HG02943 (cell line): ENCODE data around the gene CYP4V2.

Experiments
- ATAC-seq: cut with Tn5 transposase; IDR thresholded peaks from one replicate; pipeline ENCODE4 v1.9.1; 2021; ENCODE audit warnings: mild to moderate bottlenecking, low read depth, moderate library complexity; ENCODE audit not compliant: unreplicated experiment

CYP4V2 gene

DNA sequence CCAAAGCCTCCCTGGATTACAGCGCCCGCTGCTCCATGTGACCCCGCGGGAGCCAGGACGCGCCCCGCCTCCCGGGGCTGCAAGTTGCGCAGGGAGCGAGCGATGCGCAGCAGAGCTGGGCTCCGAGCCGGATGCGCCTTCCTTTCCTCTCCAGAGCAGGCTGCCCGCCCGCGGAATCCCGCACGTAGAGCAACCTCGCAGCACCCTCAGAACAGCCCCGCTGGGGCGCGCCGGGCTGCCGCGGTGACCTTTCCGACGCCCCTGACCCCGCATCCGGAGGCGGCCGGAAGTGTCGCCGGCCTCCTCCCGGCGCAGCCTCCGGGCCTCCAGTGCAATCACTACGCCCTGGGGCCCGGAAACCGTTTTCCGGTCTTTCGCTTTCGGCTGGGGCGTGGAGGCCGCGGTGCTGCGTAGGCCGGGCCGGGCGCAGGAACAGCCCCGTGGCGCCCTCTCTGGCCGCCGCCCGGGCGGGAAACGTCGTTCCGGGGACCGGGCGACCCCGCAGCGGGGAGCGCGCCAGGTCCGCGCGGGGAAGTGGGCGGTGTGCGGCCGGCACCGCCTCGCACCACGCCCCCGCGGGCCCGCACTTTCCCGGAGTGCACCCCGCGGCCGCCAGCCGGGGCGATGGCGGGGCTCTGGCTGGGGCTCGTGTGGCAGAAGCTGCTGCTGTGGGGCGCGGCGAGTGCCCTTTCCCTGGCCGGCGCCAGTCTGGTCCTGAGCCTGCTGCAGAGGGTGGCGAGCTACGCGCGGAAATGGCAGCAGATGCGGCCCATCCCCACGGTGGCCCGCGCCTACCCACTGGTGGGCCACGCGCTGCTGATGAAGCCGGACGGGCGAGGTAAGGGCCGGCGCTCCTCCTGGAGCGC is at the start of gene CYP4V2:
Gene CYP4V2, plus strand, starts transcription at position 368 of the 866 bp plus-strand sequence. Its CDS starts 257 bp downstream, at position 625.
- ATAC-seq = peak; percentile 82

DNA sequence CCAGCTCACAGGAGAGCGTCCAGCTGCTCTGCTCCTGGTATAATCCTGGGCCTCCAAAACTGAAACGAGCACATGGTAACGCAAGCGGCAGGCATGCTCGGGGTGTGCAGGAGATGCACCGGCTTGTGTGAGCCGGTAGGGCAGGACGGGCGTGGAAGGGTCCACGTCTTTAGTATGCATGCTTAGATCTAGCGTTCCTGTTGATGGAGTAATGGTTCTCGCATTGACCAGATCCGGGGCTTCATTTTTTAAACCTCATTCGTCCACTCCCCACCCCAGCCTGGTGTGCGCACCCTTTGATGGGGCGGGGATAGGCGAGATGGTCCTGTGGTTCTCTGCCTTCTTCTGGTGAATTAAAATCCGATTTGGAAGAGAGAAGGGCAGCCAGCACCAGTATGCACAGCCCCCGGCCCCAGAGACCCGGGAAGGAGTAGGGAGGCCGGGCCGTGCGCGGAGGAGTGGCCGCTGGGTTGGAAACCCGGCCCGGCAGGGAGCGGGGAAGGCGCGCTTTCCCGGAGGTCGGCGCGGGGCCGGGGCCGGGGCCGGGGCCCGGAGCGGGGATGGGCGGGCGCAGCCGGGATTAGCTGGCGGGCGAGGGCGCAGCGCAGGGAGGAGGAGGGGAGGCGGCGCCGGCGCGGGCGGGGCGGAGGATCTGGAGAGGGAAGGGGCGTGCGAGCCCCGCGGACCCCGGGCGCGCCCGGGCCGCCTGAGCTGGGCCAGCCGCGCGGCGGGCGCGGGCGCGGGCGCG is 47.0 kb upstream of the CYP4V2 start:
- ATAC-seq = peak; percentile 47

DNA sequence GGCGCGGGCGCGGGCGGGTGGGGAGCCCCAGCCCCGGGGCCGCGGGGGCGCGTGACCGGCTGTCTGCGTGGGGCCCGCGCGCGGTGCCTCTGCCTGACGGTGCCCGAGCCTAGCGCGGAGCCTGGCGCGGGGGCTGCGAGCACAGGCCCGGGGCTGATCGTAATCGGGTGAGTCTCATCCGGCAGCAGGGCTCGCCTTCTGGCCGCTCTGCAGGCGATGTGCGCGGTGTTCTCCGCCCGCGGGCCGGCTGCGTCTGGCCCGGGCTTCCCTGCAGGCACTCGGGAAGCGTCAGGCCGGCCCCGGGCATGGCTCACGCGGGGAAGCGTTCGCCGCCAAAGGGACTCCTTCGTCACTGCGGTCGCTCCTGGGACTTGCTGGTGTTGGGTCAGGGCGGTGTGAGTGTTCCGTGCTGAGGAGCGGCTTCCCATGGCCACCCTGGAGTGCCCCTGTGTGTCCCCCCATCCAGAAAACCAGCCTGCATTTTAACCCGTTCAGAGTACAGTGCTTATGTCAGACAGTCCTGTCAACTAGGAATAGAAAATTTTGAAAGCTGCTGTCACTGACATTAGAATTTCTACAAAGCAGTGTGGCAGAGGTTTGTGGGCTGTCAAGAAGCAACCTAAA is 46.3 kb upstream of the CYP4V2 start:
- ATAC-seq = peak; percentile 47

DNA sequence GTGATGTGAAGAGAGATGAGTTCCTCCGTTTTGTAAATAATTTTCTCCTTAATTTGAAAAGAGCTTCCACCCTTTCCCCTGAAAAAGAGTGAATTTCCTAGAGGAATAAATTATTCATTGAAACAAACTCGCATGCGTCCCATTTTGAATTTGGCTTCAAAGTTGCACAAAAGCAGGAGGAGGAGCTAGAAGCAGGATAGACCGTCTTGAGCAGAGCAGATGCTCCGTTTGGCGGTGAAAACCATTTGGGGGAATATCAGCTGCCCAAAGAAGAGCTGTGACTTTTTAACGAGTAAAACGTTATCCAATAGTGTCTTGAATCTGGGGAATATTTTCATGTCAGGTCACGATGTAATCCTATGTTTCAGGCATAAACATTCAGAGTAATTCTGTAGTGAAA is 44.9 kb upstream of the CYP4V2 start:
- ATAC-seq = no peak

DNA sequence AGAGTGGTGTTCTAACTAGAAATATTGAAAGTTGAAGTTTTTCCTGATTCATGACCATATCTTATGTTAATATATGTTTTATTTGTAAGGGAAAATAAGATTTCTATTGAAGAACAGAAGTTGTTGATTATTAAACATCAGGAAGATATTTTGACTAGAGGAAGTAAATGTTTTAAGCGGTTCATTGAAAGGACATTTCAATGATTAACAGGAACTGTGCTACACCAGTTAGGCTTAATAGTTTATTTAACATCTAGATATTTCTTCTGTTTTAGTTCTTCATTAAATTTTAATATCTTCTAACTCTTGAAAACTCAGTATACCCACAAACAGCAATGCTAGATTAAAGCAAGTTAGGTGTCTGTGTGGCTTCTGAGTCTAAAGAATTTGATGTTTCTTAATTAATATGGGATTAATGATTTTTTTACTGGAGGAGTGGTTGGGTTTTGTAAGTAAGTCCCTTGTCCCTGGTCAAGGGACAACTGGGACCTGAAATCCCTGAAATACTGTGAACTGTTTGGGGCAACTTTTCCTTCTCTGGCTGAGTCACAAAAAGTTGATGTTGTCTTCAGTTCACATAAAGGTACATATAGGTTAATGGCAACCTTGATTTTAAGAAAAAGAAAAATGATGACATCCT is 42.9 kb upstream of the CYP4V2 start:
- no peak for ATAC-seq

DNA sequence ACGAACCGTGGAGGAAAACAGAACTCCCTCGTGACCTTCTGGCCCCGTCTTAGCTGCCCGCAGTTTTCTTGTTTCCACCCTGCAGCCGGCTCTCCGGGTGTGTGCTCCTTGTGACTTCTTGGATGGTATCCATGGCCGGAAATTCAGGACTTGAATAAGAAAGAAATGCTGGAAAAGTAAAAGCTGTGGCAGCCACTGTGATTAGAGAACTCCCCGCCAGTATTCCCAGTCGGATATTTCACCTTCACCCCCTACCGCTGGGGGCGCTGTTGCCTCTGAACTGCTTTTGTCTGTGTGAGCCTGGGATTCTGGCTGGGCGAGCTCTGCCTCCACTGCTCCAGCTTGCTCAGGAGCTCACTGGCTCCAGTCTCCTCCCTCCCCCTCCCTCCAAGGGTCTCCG is 41.5 kb upstream of the CYP4V2 start:
- no peak for ATAC-seq

DNA sequence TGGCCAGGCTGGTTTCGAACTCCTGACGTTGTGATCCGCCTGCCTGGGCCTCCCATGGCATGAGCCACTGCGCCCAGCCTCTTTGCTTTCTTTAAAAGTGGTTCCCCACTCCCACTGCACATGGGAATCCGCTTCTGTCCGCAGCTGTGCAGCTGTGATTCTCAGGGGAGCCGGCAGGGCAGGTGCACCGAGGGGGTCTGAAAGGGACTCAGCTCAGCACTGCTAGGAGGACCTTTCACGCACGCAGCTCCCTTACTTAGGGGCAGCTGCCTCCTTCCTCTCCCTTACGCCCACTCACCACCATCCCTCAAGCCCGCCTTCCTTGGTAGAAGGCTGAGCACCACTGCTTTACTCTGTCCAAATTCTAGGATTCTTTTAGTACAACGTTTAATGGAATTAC is 40.4 kb upstream of the CYP4V2 start:
- no peak for ATAC-seq

DNA sequence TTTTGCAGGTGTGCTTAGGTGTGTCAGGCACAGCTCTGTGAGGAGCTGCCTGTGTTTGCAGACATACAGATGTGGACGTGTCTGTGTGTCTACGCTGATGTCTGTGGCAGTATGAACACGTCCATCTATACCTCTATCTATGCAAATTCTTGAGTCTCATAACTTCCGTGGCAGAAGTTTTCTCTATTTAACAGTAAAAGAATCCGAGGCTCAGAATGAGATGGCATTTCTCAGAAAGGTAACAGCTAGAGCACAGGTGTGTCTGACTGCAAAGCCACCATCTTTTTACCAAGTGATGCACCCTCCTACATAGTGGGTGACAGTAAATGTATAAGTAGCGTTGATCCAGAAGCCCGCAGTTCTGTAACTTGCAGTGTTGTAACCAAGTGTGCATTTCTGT is 39.9 kb upstream of the CYP4V2 start:
- ATAC-seq = no peak

DNA sequence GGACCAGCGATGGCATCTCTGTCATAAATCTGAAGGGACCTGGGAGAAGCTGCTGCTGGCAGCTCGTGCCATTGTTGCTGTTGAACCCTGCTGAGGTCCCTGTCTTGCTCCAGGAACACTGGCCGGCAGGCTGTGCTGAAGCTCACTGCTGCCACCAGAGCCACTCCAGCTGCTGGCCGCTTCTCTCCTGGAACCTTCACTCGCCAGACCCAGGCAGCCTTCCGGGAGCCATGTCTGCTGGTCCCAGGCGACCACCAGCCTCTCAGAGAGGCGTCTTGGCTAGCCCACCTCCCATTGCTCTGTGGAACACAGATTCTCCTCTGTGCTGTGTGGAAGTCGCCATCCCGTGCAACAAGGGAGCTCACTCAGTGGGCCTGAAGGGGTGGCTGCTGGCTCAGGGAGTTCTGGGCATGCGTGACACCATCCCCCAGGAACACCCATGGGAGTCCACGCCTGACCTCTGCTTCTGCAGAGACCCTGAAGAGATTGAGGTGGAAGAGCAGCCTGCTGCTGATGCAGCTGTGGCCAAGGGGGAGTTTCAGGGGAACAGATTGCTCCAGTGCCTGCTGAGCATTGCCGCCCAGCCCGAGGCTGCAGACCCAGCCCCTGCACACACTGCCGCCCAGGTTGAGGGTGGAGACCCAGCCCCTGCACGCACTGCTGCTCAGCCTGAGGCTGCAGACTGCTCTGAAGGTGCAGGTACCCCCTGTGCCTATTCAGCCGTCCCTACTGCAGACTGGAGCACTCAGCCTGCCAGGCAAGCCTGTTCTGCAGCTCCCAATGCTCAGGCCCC is 33.1 kb upstream of the CYP4V2 start:
- no peak for ATAC-seq

DNA sequence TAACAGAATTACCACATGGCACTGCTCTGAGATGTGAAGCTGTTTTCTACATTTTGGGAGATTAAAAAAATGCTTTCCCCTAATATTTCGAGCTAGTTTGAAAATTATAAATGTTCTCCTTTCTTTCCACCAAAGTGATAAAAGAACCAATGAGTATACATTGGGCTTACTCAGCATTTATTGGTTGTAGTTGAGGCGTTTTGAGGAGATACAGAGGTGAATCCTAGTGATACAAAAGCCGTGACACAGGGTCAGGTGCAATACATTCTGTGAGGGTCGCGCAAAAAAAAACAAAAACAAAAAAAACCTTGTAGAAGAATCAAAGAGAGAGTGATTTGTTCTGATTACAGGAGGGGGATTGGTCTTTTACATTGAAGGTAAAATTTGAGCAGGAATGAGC is 32.4 kb upstream of the CYP4V2 start:
- ATAC-seq = no peak

DNA sequence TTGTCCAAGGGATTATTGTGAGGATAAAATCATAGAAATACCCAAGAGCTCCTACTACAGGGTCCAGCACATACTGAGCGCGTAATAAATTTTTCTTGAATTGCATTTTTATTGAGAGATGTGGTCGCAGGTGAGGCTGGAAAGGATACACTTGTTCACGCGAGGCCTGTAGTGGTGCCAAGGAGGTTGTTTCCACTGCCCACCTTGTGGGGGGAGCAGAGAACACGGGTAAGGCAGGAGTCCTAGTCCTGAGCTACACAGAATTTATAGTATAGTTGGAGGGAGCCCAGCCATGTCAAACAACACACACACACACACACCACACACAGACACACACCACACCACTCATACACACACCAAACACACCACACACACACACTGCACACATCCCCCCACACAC is 31.8 kb upstream of the CYP4V2 start:
- ATAC-seq = no peak

DNA sequence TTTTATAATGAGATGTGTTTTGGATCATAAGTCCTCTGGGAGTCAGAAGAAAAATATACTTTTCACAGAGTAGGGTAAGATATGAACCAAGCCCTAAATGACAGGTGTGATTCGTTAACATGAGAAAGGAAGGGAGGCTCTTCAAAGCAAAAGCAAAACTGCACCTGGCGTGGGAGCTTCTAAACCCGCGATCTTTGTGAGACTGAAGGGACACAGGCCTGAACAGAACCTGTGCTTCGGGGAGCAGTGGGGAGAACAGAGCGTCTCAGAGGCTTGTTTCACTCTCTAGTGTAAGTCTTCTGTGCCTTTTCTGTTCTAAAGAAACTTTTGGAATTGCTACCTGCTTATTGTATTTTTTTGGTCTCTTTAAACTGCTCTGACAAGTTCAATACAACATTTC is 30.2 kb upstream of the CYP4V2 start:
- peak; percentile 95 for ATAC-seq

DNA sequence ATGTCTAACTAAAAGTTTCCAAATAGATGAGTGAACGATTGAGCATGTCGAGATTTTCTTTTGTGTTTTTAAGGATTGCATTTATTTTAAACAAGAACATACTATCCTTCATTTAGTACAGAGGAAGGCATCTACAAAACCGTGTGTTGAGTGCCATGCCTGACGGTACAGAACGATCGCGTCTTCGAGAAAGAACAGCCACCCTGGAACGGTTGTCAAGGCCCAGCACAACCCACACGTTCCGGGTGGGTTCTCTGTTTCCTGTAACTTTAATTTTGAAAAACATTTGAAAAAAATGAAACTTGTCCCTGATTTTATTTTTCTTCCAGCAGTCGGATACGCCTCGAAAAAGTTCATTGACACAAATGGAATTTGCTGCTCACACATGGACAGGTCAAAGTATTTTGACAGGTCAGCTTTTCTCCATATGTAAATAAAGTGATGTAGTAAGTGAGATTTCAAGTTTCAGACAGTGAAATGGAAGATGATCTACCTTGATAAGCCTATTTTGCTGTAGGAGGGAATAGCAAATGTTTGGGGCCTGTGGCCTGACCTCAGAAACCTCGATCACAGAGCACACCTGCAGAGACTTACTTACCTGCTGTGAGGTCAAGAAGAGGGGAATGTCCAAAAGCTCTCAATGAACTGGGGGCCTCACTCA is 24.4 kb upstream of the CYP4V2 start:
- no peak for ATAC-seq

DNA sequence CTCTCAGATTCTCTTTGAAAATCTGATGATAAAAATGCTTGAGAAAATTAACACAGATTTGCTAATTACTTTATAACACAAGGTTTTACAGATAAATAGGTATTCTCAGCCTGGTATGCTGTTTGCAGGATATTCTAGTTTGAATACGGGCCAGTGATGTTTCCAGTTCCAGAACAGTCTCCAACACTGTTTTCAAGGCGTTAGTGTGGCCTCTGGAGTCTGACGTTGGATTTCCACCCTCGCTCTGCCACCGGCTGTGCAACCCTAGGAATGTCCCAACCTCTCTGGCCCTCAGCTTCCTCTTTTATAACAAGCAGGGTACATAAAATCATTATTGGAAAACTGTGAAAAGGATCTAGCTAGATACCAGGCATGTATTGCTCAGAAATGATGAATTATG is 23.8 kb upstream of the CYP4V2 start:
- ATAC-seq = no peak

DNA sequence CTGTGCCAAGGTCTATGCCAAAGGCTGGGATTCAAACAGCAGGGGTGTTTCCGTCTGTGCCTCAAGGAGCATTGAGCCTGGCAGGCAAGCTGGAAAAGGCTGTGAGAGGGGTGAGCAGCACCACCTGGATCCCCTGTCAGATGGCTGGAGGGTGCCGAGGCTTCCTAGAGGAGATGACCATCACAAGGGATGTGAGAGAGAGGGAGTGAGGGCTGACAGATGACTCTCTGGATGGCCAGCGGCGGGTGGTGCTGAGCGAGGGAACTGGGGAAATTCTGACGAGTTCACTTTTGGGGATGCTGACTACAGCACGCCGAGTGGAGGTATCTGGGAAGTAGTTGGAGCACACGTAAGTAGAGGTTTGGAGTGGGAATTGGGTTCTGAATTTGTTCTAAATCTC is 22.6 kb upstream of the CYP4V2 start:
- no peak for ATAC-seq

DNA sequence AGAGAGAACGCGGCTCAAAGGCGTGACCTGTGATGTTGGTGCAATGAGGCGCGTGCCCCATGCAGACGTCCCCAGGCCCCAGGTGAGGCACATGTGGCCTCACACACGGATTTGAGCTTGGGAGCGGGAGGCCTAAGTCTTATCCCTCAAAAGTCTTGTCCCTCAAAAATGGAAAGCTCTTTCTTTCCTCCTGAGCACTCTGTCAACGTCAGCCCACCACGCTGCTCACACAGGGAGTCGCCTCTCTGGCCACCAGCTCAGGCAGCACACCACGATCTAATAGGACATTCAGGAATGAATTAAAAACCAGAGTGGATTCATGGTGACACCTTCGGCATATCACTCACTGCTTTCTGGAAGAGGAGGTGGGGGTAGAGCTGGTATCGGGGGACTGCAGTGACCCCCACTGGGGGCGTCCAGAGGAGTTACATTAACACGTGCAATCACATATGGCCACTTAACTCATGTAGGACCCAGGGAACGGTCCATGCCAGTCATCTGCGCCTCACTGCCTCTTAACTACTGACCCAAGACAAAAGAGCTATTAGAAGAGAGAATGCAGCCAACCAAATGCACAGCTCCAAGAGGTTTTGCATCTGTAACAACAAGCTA is 21.9 kb upstream of the CYP4V2 start:
- no peak for ATAC-seq

DNA sequence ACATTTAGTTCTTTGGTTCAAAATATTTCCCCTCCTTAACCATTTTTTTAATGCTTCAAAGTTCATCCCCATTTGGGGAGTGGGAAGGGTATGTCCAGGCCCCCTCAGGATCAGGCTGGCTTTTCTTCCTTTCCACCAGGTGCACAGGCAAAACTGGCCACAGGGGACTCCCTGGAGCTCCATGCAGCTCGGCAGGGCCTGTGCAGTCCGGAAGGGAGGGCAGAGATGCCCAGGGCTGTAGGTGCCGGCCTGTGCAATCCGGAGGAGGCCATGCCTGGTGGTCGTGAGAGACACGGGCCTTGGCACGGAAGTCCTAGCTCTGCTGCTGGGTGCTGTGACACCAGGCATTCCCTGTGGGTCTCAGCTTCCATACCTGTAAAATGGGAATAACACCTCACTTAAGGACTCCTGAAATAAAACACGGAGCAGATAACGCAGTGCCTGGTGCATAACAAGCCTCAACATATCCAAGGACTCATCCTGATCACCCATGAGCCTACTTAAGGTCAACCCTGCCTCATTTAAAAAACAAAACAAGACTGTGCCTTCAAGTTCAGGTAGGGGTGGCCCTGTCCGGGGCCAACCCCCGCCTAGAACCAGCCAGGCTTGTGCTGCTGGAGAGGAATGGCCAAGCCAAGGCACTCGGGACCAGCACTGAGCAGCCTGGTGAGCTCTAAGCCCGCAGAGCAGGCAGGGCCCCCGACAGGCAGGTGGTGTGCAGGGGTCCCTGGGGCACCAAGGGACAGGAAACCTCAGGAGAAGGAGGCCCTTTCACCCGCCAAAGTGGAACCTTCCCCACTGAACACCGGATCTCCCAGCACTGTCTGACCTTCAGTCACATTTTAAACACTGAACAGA is 21.2 kb upstream of the CYP4V2 start:
- ATAC-seq = no peak

DNA sequence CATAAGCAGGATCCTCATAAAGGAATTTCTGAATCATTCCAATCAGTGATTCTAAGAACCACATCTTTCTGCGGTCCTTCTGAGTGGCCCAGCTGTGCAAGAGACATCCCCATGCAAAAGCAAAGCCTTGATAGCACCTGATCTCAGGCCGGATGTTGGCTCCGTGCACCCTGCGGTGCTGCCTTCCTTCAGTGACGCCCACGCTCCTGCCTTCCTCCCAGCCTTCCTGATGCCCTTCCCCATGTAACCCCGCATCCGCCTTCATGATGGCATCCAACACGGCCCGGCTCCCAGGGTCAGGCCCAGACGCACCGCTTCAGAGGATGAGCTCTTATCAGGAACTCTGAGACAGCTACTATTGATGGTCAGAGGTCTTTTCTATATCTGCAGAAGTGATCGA is 20.4 kb upstream of the CYP4V2 start:
- ATAC-seq = no peak
